NCI-H1092 (cell line): ENCODE measurements around the gene CHD9.
"Not testable (repeated sequence)": the region's sequence is repeated elsewhere in the genome, so short reads cannot be mapped to it uniquely, and the experiment has no call there.

Experiments
- DNase-seq: peaks from one replicate; lab custom pipeline; 2025; lab: John Stamatoyannopoulos, UW

CHD9 gene, protein sequence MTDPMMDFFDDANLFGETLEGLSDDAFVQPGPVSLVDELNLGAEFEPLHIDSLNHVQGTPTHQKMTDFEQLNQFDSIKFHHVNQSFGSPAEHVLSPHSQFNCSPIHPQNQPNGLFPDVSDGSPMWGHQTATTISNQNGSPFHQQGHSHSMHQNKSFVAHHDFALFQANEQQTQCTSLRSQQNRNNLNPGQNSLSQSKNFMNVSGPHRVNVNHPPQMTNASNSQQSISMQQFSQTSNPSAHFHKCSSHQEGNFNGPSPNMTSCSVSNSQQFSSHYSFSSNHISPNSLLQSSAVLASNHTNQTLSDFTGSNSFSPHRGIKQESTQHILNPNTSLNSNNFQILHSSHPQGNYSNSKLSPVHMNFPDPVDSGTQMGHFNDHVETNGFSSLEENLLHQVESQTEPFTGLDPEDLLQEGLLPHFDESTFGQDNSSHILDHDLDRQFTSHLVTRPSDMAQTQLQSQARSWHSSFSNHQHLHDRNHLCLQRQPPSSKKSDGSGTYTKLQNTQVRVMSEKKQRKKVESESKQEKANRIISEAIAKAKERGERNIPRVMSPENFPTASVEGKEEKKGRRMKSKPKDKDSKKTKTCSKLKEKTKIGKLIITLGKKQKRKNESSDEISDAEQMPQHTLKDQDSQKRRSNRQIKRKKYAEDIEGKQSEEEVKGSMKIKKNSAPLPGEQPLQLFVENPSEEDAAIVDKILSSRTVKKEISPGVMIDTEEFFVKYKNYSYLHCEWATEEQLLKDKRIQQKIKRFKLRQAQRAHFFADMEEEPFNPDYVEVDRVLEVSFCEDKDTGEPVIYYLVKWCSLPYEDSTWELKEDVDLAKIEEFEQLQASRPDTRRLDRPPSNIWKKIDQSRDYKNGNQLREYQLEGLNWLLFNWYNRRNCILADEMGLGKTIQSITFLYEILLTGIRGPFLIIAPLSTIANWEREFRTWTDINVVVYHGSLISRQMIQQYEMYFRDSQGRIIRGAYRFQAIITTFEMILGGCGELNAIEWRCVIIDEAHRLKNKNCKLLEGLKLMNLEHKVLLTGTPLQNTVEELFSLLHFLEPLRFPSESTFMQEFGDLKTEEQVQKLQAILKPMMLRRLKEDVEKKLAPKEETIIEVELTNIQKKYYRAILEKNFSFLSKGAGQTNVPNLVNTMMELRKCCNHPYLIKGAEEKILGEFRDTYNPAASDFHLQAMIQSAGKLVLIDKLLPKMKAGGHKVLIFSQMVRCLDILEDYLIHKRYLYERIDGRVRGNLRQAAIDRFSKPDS (N-terminal part only)

DNA sequence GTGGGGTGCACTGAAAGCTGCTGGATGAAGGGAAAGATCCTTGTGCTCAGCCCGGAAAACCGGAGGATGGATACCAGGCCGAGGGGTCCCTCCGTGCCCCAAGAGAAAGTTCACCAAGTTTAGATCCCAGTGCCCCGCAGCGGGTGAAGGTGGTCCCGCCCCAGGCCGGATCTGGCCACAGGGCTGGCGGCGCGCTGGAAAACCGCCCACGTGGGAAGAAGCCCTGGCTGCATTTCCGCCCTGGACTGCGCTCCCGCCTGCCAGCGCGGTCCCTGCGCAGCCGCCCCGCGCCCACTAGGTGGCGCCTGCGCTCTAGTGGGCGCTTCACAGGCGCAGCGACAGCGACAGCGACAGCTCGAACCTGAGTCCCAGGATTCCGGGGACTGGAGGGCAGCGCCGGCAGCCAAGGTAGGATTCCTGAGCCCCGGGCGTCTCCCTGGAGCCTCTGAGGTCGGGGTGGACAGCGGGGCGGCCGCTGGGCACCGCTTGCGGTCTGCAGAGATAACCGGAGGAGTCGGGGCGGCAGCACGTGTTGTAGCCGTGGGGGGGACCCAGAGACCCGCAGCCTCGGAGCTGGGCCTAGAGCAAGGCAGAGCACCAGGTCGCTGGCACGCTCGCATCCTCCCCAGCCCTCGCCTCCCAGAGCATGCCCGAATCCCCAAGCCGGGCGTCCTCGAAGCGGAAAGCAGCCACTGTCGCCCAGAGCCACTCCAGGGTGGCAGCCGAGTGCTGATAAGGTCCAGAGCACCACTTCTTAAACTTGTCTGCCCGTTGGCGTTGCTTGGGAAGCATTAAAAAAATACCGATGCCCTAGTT lies at the start of gene CHD9:
TSS of gene CHD9 (plus strand) at position 322 of the 816 bp plus-strand sequence. CDS start 101,099 bp downstream, outside the sequence.
- DNase-seq: peak; percentile 79

DNA sequence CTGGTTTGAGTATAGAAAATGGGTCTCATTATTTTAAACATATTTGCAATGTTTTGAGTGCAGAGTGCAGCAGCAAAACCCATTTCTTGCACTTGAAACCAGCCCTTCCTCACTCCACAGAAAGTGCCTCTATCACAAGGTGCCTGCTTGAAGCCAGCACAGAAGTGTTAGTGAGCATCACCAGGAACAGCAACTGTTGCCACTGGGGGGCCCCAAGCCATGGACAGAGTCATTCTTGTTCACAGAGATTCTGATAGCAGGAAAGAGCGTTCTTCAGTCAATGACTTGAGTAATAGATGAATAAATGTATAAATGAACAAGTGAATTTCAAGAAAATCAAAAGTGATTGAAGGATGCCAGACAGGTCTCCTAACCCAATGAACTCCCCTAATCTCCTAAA lies 47.7 kb upstream of the CHD9 start:
- DNase-seq: no peak

DNA sequence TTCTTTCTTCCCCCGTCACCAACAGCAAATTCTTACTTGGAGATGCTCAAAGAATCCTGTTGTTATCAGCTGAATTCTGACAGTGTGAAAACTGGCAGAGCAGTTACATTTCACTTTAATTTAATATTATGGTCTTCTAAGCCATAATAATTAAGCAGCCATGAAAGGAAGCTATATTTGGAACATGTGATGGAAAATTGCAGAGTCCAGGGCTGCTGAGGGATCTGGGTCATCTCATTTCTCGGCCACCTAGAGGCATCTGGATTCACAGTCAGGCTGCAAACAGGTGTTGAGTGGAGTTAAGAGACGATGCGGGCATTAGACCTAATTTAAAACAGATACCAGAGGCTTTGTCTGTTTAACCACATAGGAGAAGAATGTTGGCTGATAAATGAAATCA lies 40.5 kb upstream of the CHD9 start:
- DNase-seq: no peak

DNA sequence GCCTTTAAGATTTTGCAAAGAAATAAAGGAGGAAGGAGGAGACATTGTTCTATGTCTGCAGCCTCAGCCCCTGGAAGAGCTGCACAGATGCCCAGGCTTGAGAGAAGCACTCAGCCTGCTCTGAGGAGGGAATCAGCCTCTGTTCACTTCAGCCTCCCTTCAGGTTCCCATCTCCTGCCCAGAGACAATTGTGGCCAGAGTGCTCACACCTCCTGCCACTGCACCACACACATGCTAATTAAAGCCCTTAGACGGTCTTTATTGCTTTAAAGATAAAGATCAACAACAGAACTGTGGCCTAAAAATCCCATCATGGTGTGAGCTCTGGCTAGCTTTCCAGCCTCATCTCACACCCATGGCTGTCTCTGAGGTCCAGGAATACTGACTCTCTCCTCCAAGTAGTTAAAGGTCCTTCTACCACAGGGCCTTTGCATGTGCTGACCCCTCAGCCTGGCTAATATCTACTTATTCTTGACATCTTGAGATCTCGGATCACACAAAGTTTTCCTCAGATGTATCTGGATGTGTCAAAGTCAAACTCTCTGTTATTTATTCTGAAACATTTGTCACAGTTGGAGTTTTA lies 35.9 kb upstream of the CHD9 start:
- no peak for DNase-seq

DNA sequence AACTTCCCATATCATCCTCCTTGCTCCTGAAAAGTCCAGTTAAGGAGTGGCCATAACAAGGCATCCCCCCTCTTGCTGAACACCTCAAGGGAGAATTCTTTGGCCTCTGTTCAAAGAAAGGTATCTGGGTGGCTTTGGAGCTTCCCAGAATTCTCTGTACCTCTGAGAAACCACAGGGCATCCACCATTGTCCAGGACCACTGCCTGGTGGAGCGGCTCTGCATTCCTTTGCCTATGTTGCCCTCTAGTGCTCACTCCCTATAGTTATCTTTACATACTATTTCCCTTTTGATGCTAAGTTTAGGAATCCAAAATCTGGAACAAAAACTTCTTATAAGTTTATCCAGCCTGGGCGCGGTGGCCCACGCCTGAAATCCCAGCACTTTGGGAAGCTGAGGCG lies 32.4 kb upstream of the CHD9 start:
- peak; percentile 56 for DNase-seq

DNA sequence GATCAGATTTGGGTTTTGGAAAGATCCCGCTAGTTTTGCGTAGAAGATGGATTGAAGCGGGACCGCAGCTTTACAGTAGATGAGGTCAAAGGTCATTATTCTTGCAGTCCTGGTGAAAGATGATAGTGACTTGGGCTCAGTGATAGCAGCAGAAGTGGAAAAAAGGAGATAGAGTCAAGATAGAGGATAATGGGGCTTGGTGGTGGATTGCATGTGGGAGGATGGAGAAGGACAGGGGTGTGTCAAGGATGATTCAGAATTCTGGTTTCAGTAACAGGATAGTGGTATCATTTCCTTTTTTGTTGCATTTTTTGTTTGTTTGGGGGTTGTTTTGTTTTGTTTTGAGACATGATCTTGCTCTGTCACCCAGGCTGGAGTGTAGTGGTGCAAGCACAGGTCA lies 30.7 kb upstream of the CHD9 start:
- DNase-seq: no peak

DNA sequence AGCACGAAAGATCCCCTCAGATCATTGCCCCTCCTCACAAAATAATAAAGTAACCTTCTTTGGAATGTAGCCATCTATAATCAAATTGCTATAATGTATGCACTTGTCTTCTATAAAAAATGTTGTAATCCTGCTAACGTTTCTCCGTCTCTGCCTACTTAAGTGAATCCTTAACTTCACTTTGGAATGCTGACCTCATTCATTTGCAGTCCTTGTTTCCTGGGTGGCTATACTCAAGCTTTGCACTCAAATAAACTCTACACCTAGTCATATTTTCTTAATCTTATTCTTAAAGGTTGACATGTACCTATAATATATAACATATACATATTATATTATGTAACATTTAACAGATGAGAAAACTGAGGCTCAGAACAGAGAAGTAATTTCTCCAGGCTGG lies 24.8 kb upstream of the CHD9 start:
- no peak for DNase-seq

DNA sequence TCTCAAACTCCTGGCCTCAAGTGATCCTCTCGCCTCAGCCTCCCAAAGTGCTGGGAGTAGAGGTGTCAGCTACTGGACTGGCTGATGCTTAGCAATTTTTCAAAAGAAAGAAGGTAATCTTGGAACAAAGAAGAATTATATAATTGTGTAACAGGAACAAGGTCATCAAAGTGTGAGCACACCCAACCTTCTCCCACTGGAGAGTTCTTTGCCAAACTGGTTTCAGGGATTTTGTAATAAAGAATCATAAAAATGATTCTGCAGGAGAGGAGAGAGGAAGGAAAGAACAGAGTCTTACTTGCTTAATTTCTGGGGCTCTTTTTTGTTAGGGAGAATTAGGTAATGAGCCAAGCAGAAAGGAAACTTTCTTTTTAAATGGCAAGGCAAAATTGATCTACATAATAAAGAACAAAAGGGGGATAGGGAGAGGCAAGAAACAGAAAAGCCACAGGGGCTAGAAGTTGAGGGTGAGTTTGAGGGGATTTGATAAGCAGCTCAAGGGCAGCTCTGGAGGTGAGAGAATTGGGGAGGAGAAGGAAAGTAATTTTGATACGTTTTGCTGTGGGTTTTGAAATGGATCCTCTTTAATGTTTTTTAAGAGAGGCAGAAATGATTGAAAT lies 23.4 kb upstream of the CHD9 start:
- no peak for DNase-seq

DNA sequence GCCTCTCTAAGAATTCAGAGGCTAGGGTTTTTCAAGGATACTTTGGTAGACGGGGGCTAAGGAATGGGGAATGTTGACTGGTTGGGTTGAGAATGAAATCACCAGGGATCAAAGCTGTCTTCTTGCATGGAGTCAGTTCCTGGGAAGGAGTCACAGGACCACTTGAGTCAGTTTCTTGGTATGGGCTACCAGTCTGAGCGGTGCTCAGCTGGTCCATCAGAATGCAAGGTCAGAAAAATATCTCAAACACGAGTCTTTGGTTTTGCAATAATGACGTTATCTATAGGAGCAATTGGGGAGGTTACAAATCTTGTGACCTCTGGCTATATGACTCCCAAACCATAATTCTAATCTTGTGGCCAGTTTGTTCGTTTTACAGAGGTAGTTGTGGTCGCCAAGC lies 20.5 kb upstream of the CHD9 start:
- DNase-seq: no peak

DNA sequence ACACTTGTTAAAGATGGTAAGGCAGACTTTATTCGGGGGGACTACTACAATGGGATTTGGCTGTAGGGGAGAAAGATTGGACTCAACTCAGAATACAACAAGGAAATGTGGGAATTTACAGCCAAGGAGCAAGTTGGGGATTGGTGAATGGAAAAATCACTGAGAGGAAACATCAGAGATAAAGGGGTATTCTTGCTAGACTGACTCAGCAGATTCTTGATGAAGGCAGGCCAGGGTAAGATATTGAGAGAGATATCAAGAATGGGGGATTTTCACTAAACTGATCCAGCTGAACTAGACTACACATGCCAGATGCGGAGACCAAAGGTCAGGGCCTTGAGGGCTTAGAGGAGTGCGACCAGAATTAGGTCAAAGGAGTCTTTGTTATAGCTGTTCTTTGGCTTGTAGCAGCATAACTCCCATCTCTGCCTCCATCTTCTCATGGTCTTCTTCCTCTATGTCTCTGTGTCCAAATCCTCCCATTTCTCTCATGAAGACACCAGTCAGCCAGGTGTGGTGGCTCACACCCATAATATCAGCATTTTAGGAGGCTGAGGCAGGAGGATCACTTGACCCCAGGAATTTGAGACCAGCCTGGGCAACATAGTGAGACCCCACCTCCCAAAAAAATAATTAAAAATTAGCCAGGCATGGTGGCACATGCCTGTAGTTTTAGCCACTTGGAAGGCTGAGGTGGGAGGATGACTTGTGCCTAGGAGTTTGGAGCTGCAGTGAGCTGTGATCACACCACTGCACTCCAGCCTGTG lies 19.4 kb upstream of the CHD9 start:
- no peak for DNase-seq

DNA sequence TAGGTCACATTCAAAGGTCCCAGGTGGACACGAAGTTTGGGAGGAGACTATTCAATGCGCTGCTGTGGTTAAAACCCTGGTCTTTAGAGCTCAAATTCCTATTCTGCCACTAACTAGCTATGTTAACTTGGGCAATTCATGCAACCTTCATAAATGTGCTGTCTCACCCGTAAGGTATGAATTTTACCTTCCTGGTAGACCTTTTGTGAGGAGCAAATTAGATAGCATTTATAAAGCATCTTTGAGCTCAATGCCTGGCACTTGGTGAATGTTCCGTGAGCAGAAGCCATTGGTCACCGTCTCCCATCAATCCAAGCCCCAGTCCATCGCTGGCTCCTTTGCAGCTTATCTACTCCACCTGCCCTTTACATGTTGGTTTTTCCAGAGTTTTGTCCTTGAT lies 18.7 kb upstream of the CHD9 start:
- DNase-seq: no peak

DNA sequence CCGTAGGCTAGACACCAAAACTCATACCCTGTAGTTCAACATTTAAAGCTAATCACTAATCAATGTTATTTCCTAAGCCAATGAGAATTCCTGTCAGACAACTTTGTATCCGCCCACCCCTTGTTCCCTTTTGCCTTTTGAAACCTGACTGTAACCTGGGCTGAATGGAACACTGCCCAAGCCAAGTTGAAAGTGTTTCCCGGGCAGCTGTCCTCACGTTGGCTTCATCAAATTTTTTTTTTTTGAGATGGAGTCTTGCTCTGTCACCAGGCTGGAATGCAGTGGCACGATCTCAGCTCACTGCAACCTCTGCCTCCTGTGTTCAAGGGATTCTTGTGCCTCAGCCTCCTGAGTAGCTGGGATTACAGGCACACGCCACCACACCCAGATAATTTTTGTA lies 18.1 kb upstream of the CHD9 start:
- not testable (repeated sequence) for DNase-seq

DNA sequence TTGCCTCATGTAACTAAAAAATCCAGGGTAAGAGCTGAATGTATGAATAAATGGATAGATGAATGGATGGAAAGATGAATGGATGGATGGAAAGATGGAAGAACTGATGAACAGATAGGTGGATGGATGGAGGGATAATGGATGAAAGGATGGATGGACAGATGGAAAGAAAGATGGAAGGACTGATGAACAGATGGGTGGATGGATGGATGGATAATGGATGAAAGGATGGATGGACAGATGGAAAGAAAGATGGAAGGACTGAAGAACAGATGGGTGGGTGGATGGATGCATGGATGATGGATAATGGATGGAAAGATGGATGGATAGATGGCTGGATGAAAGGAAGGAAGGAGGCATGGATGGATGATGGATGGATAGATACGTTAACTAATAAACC lies 14.0 kb upstream of the CHD9 start:
- no peak for DNase-seq

DNA sequence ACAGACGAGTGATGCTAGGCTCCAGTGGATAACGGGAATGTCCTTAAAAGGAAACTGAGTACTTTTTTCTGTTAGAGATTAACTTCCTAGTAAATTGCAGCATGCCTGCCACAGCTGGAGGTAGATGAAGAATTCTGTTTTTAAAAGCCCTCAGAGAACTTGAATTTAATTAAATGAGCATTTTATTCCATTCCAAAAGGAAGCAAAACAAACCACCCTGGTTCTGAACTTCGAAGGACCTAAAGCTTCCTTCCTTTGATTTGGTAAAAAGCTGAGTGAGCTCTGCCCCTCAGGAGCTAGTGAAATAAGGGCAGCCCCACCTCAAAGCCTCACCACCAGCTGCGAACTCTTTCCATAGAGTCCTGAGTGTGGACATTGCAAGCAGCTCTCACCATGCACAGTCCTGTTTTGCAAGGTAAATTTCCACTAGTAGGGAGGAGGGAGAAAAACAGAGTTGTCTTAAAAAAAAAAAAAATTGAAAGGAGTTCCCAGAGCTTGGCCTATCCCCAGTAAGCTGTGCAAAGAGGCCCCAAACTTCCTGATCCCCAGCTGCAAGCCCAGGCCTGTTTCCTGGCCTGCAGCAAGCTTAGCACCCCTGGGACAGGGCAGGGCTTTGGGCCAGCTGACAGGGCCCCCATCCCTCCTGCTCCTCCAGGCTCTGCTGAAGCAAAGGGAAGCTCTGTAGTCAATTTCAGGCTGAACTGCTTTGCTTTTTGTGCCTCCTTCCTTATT lies 13.3 kb upstream of the CHD9 start:
- no peak for DNase-seq

DNA sequence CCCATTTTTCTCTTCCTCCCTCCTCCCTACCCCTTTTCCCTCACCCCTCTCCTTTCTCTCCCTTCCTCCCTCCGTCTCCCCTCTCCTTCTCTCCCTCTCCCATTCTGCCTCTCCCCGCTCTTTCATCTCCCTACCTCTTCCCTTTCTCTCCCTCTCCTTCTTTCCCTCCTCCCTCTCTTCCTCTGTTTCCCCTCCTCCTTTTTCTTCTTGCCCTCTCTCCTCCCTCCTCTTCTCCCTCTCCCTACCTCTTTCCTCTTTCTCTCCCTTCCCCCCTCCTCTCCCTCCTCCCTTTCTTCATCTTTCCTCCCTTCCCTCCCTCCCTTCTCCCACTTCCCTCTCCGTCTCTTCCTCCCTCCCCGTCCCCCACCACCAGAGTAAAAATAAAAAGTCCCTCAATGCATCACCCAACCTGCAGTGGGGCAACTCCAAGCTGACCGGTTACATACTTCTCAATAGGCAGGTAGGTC lies 12.5 kb upstream of the CHD9 start:
- no peak for DNase-seq

DNA sequence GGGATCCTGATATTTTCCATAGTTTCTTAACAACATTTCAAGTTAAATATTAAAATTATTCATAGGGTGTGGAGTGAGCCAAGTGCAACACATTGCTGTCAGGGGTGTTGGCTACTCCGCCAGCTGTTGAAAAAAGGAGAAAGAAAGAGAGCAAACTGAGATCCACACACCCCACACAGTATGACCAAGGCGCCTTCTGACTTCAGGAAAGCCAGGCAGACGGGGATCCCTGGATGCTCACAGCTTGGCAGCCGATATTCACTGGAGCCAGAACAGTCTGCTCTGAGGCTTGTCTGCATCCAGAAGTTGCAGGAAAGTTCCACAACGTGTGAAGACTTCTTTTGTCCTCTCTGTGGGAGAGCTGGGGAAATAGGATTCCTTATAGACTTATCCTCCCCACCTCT lies 11.4 kb upstream of the CHD9 start:
- DNase-seq: no peak

DNA sequence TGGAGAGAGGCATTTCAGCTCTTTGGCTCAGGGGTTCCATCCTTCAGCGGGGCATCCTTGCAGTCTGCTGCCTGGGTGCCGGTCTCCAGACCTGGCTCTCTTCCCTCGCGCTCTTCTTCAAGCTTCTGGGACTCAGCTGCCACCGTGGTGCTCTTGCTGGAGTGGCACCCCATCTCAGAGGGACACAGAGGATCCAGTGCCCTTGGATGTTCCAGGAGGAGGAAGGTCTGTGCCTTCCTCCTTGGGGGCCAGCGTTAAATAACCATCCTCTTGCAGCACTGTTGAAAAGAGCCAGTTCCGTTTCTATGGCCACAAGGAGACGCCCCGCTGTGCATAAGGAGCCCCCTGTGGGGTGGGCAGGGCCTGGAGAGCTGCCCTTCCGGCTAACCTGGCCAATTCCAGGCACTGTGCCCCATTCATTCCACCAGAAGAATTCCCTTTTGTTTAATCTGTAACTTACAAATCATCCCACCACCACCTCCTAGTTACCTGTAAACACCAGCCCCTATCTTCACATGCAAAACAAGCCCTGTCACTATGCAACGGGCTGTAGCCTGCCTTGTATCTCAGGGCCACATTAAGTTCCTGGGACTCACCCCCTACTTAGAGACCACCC lies 10.7 kb upstream of the CHD9 start:
- DNase-seq: no peak

DNA sequence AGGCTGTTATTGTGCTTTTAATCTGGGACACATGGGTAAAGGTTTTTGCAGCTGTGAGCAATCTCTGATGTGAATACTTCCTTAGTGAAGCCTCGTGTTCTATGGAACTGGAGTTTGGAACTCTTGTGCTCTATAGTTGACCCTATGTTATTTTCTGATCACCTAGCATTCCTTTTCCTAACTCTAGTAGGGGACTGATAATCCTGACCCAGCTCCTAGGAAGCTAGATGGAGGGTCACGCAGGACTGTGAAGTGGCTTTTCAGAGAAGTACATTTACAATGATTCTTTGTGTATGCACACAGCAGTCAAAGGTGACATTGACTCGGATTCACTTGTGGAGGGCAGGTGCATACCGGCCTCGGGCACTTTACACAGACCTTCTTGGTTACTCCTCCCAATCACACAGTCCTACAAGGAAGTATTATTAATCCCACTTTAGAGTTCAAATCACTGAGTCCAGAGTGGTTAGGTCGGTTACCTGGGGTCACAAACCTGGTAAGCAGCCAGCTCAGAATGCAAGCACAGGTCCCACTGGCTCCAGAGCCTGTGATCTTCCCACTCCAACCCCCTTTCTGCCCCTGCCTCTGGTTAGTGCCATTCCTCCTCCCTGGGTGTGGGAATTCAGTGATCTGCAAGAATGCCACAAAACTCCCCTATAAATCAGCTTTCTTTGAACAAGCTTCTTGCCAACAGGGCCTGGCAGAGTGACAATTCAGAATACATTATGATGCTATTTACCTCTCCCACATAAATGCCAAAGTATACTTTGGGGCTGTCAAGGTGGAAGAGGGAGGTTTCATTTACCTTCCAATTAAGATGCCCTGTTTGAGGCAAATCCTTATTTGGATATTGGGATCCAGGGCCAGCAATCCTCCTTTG lies 9.2 kb upstream of the CHD9 start:
- no peak for DNase-seq
